IMR-90 (cell line): ENCODE data around the gene GATAD2A. TPM values are rescaled to one million over a fixed set of nuclear protein-coding genes. Genes with fewer than 3 reads are reported as not detected.
A peak's percentile ranks its signal among the peaks of the same experiment; 100 is the strongest.

Experiments used
- ATAC-seq: fragments of 200-7000 bp; cut with Tn5 transposase; 2 replicates; pipeline ENCODE4 v1.9.1; 2020; ENCODE audit warnings: low read depth, mild to moderate bottlenecking, moderate library complexity
- BruUV-seq: library from RNA; stranded (reverse); fragments of 400-500 nt; replicated peaks from 2 replicates; lab custom pipeline; 2021; lab: Mats Ljungman, UMichigan
- CTCF ChIA-PET: fragments of 300-600 bp; formaldehyde crosslinking; extraction: SDS; loops from one replicate; lab custom pipeline; 2021; ENCODE audit warnings: antibody characterized with exemption; lab: Yijun Ruan, JAX
- POLR2A ChIA-PET: fragments of 300-600 bp; sonication (Branson Sonifier 250); formaldehyde crosslinking; loops from one replicate; lab custom pipeline; 2022; ENCODE audit warnings: antibody characterized with exemption; ENCODE audit not compliant: unreplicated experiment; lab: Charles Lee
- DNase-seq: peaks from one replicate; pipeline ENCODE4 v3.0.0; 2013
- H2AFZ ChIP-seq: replicated peaks from 2 replicates; pipeline ENCODE3; 2013; ENCODE audit warnings: low read length, mild to moderate bottlenecking; ENCODE audit not compliant: poor library complexity
- H2AK5ac ChIP-seq: 2 replicates; pipeline ENCODE4 v1.6.1; 2013; ENCODE audit warnings: low read depth, low read length, inconsistent platforms
- H2AK9ac ChIP-seq: replicated peaks from 2 replicates; pipeline ENCODE3; 2013; ENCODE audit warnings: mild to moderate bottlenecking, low read depth, low read length, moderate library complexity; ENCODE audit not compliant: poor library complexity
- H2BK120ac ChIP-seq: 2 replicates; pipeline ENCODE4 v1.6.1; 2013; ENCODE audit warnings: low read depth, low read length, inconsistent platforms
- H2BK15ac ChIP-seq: 3 replicates; pipeline ENCODE4 v1.6.1; 2013; ENCODE audit warnings: low read depth, low read length, inconsistent platforms
- H2BK20ac ChIP-seq: 2 replicates; pipeline ENCODE4 v1.6.1; 2013; ENCODE audit warnings: low read depth, mild to moderate bottlenecking, inconsistent platforms, low read length, moderate library complexity
- H2BK5ac ChIP-seq: 2 replicates; pipeline ENCODE4 v1.6.1; 2013; ENCODE audit warnings: mild to moderate bottlenecking, low read depth, low read length, inconsistent platforms; ENCODE audit not compliant: poor library complexity, severe bottlenecking
- H3K14ac ChIP-seq: replicated peaks from 2 replicates; pipeline ENCODE4 v1.6.1; 2013; ENCODE audit warnings: low read depth, low read length, inconsistent platforms
- H3K18ac ChIP-seq: 2 replicates; pipeline ENCODE4 v1.6.1; 2013; ENCODE audit warnings: low read depth, low read length, control low read depth
- H3K23ac ChIP-seq: 2 replicates; pipeline ENCODE4 v1.6.1; 2013; ENCODE audit warnings: low read depth, low read length, inconsistent platforms
- H3K27ac ChIP-seq: 2 replicates; pipeline ENCODE4 v1.5.1; 2013; ENCODE audit warnings: mild to moderate bottlenecking, control low read depth, low read length; ENCODE audit not compliant: insufficient read depth
- H3K27me3 ChIP-seq: 2 replicates; pipeline ENCODE4 v1.6.1; 2013; ENCODE audit warnings: low read length; ENCODE audit not compliant: control insufficient read depth, insufficient read depth
- H3K36me3 ChIP-seq: 2 replicates; pipeline ENCODE4 v1.6.1; 2013; ENCODE audit warnings: low read length, mixed read lengths; ENCODE audit not compliant: control insufficient read depth, insufficient read depth
- H3K4ac ChIP-seq: 2 replicates; pipeline ENCODE4 v1.6.1; 2013; ENCODE audit warnings: low read depth, low read length, inconsistent platforms
- H3K4me1 ChIP-seq: 2 replicates; pipeline ENCODE4 v1.6.1; 2013; ENCODE audit warnings: low read length, mixed read lengths; ENCODE audit not compliant: control insufficient read depth, insufficient read depth
- H3K4me2 ChIP-seq: 2 replicates; pipeline ENCODE4 v1.6.1; 2013; ENCODE audit warnings: low read depth, mild to moderate bottlenecking, control low read depth, low read length, moderate library complexity
- H3K4me3 ChIP-seq: 2 replicates; pipeline ENCODE4 v1.5.1; 2013; ENCODE audit warnings: low read depth, mild to moderate bottlenecking, control low read depth, low read length, moderate library complexity; ENCODE audit not compliant: insufficient read depth
- H3K56ac ChIP-seq: 2 replicates; pipeline ENCODE4 v1.6.1; 2013; ENCODE audit warnings: low read length, inconsistent platforms; ENCODE audit not compliant: insufficient read depth; ENCODE audit errors: extremely low read depth
- H3K79me1 ChIP-seq, 2 experiments: 2 replicates each; pipeline ENCODE4 v1.6.1; 2013; ENCODE audit warnings: low read length in 2 of 2, inconsistent platforms in 1 of 2, low read depth in 1 of 2
- H3K9ac ChIP-seq: 2 replicates; pipeline ENCODE4 v1.6.1; 2013; ENCODE audit warnings: low read depth, low read length, control low read depth
- H3K9me1 ChIP-seq: 2 replicates; pipeline ENCODE4 v1.6.1; 2013; ENCODE audit warnings: low read length, inconsistent platforms; ENCODE audit not compliant: insufficient read depth
- H3K9me3 ChIP-seq: 2 replicates; pipeline ENCODE4 v1.6.1; 2013; ENCODE audit warnings: low read length; ENCODE audit not compliant: control insufficient read depth, insufficient read depth
- H4K20me1 ChIP-seq: 2 replicates; pipeline ENCODE4 v1.6.1; 2013; ENCODE audit warnings: low read length, inconsistent platforms; ENCODE audit not compliant: insufficient read depth
- H4K5ac ChIP-seq: 2 replicates; pipeline ENCODE4 v1.6.1; 2013; ENCODE audit warnings: mild to moderate bottlenecking, low read depth, low read length, control low read depth
- H4K8ac ChIP-seq, 2 experiments: 2 replicates each; pipeline ENCODE4 v1.6.1; 2013; ENCODE audit warnings: low read depth in 2 of 2, low read length in 2 of 2, control low read depth in 1 of 2, inconsistent platforms in 1 of 2
- H4K91ac ChIP-seq: 2 replicates; pipeline ENCODE4 v1.6.1; 2013; ENCODE audit warnings: low read depth, low read length, inconsistent platforms; ENCODE audit not compliant: insufficient read depth
- BHLHE40 ChIP-seq: fragments of 150-350 bp; IDR thresholded peaks from 2 replicates; pipeline ENCODE4 v1.6.1; 2016; ENCODE audit warnings: mild to moderate bottlenecking, low read depth, low read length
- CEBPB ChIP-seq: IDR thresholded peaks from 2 replicates; pipeline ENCODE4 v1.6.1; 2012; ENCODE audit warnings: low read depth, low read length, improper control_type of control experiment
- CHD1 ChIP-seq: IDR thresholded peaks from 2 replicates; pipeline ENCODE4 v1.6.1; 2012; ENCODE audit warnings: low read depth, low read length, improper control_type of control experiment
- CTCF ChIP-seq: conservative IDR thresholded peaks from 2 replicates; pipeline ENCODE4 v1.5.1; 2012; ENCODE audit warnings: mild to moderate bottlenecking, low read depth, low read length, improper control_type of control experiment
- ELK1 ChIP-seq: fragments of 150-350 bp; IDR thresholded peaks from 2 replicates; pipeline ENCODE4 v1.6.1; 2016; ENCODE audit warnings: low read depth, mild to moderate bottlenecking, low read length, moderate library complexity, borderline replicate concordance
- FOS ChIP-seq: fragments of 150-350 bp; IDR thresholded peaks from 2 replicates; pipeline ENCODE4 v1.6.1; 2016; ENCODE audit warnings: low read depth, low read length
- MAFK ChIP-seq: IDR thresholded peaks from 2 replicates; pipeline ENCODE4 v1.6.1; 2012; ENCODE audit warnings: low read depth, low read length, improper control_type of control experiment
- MAZ ChIP-seq: IDR thresholded peaks from 2 replicates; pipeline ENCODE4 v1.6.1; 2012; ENCODE audit warnings: low read depth, mild to moderate bottlenecking, low read length, improper control_type of control experiment, moderate library complexity, borderline replicate concordance
- MXI1 ChIP-seq: IDR thresholded peaks from 2 replicates; pipeline ENCODE4 v1.6.1; 2012; ENCODE audit warnings: low read depth, mild to moderate bottlenecking, low read length, moderate library complexity, borderline replicate concordance
- NFE2L2 ChIP-seq: fragments of 150-350 bp; IDR thresholded peaks from 2 replicates; pipeline ENCODE4 v1.6.1; 2016; ENCODE audit warnings: low read depth, mild to moderate bottlenecking, low read length
- POLR2A ChIP-seq: IDR thresholded peaks from 2 replicates; pipeline ENCODE4 v1.6.1; 2012; ENCODE audit warnings: mild to moderate bottlenecking, low read depth, low read length
- RCOR1 ChIP-seq: IDR thresholded peaks from 2 replicates; pipeline ENCODE4 v1.6.1; 2012; ENCODE audit warnings: mild to moderate bottlenecking, low read length, improper control_type of control experiment; ENCODE audit not compliant: insufficient replicate concordance
- RFX5 ChIP-seq: IDR thresholded peaks from 2 replicates; pipeline ENCODE4 v1.8.0; 2012; ENCODE audit warnings: low read depth, mild to moderate bottlenecking, low read length, moderate library complexity
- USF2 ChIP-seq: fragments of 150-350 bp; IDR thresholded peaks from 2 replicates; pipeline ENCODE4 v1.6.1; 2017; ENCODE audit warnings: mild to moderate bottlenecking, antibody characterized with exemption, low read length, low read depth
- WGBS, 2 experiments: methylation state at CpG; one replicate each; pipeline versions ENCODE4 v1.1.5 to v1.1.7; 2013; ENCODE audit warnings: missing lambda C conversion rate in 2 of 2; ENCODE audit not compliant: insufficient read length in 1 of 2; ENCODE audit errors: extremely low coverage in 2 of 2; 5-methylcytosine and 5-hydroxymethylcytosine counted together
- dilution Hi-C: fragments of 300-500 bp; cut with HindIII; formaldehyde crosslinking; loops from one replicate; pipeline ENCODE4 v1.14.3; 2018; ENCODE audit warnings: low sequenced_read_pairs; ENCODE audit not compliant: unreplicated experiment
- in situ Hi-C: fragments of 300-500 bp; cut with MboI; formaldehyde crosslinking; loops from 3 replicates; pipeline ENCODE4 v1.14.3; 2019; ENCODE audit warnings: low sequenced_read_pairs, inconsistent platforms, mixed read lengths
- intact Hi-C: fragments of 100-400 bp; cut with micrococcal nuclease; formaldehyde crosslinking; loops from 2 replicates; pipeline ENCODE4 v1.10.0; 2022
- polyA plus RNA-seq, 3 experiments: library from polyadenylated mRNA; depleted of rRNA; stranded (reverse); fragments of >200 nt; gene quantifications; 2 replicates each; pipeline ENCODE4 v1.2.3, GENCODE V29; 2012; ENCODE audit warnings: low replicate concordance in 1 of 3
- total RNA-seq: library from RNA; depleted of rRNA; stranded (reverse); fragments of >200 nt; gene quantifications from 2 replicates; pipeline ENCODE4 v1.2.3, GENCODE V29; 2012

Gene GATAD2A
- total and polyA plus RNA-seq, 2 of the 4 experiments (the other 2 are of a cell fraction) = 23.5 to 33.2 TPM

GRCh38 chr19:19537075-19538048 lies 131.9 kb downstream of the GATAD2A start:
- WGBS, 2 experiments = 30% methylated on average over 25 of the region's 59 CpGs; no CpG with 5 or more reads in 1 of the 2 experiments
- Histone ChIP-seq H3K14ac (no peak overlapping the region), H3K36me3 (no peaks in the 10 kb centered on the region), H3K4me2 (peak overlapping the region; percentile 22; the same call in 1 of the 2 replicates), H3K56ac (no peak overlapping the region), H3K23ac (no peak overlapping the region), H3K9me1 (no peaks in the 10 kb centered on the region), H3K4ac (no peak overlapping the region), H3K27me3 (peaks cover 25% of the 10 kb centered on the region), H3K4me3 (no peak overlapping the region), H3K4me1 (no peaks in the 10 kb centered on the region; the same call in 1 of the 2 replicates), H2BK120ac (no peak overlapping the region), H4K5ac (no peak overlapping the region), H3K79me1 (no peaks in the 10 kb centered on the region), H2AFZ (peak overlapping the region; percentile 60), H2BK5ac (no peak overlapping the region), H3K18ac (no peak overlapping the region), H2BK20ac (no peak overlapping the region), H3K9me3 (no peaks in the 10 kb centered on the region; the same call in 1 of the 2 replicates), H4K91ac (no peak overlapping the region), H3K27ac (no peak overlapping the region), H2AK9ac (no peak overlapping the region), H3K9ac (no peak overlapping the region), H4K20me1 (peaks cover 7% of the 10 kb centered on the region; the same call in 1 of the 2 replicates), H4K8ac (no peak overlapping the region), H2BK15ac (no peak overlapping the region), H2AK5ac (no peak overlapping the region)
- dilution Hi-C loops = no loop called here
- DNase-seq = no peak
- in situ Hi-C loops = loop anchor here (5.0 to 25.0 kb wide), 2 partner anchors 105 to 425 kb away; partner anchors contain the start of gene GMIP
- no peak for ATAC-seq
- CTCF ChIA-PET = no interaction called here
- intact Hi-C loops = no loop called here
- BruUV-seq = no TSS peak
- POLR2A ChIA-PET = no interaction called here
- TF ChIP-seq ELK1 (no peak), CHD1 (no peak), MAFK (no peak), FOS (no peak), BHLHE40 (no peak), NFE2L2 (no peak), CTCF (no peak), POLR2A (no peak), MAZ (no peak), CEBPB (no peak), RCOR1 (no peak), RFX5 (no peak), MXI1 (no peak), USF2 (no peak)
